Thyroid gland (tissue), 4 donors: Measurements from ENCODE around the gene EPHB6.

Source experiments
- POLR2A ChIP-seq, 2 donors: fragments of 450-650 bp; IDR thresholded peaks; one replicate each; pipeline ENCODE4 v1.6.1; 2017; ENCODE audit warnings: antibody characterized with exemption in 2 of 2, mild to moderate bottlenecking in 2 of 2, moderate library complexity in 1 of 2
- TF ChIP-seq, protein P1 (sequence below), 6 experiments: fragments of 200-600 bp in 3 of 6; fragments of 450-650 bp in 3 of 6; sonication (generic) in 3 of 6; IDR thresholded peaks; one replicate each; pipeline ENCODE4 v1.5.1; 2016 to 2019; ENCODE audit warnings: antibody characterized with exemption in 6 of 6, mild to moderate bottlenecking in 2 of 6, inconsistent platforms in 1 of 6, moderate library complexity in 1 of 6

DNA sequence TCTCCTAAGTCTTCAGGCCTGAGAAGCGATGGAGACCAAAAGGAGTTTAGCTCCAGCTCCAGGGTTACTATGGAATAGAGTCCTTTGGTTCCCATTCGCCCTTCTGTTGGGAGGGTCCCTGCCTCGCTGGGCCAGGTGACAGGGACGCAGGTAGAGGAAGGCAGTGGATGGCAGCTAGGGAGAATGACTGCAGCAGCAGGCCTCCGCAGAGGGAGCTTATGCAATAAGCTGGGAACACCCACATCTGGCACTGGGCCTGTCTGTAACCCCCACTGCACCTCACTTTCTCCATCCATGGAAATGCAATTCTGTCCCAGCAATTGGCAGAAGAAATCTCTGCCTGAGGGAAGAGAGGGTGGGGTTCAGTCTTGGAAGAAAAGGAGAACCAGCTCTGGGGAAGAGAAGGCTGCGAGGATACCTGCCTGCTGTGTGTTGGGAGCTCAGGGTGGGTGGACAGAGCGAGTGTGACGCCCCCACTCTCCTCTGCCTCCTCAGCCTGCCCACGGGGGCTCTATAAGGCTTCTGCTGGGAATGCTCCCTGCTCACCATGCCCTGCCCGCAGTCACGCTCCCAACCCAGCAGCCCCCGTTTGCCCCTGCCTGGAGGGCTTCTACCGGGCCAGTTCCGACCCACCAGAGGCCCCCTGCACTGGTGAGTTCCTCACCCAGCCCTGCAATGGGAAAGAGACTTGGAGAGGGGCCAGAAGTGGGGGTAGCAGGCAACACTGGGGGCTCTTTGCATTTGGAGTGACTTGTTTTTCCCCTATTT is 10.3 kb downstream of the EPHB6 start:
- TF ChIP-seq, protein P1, sequence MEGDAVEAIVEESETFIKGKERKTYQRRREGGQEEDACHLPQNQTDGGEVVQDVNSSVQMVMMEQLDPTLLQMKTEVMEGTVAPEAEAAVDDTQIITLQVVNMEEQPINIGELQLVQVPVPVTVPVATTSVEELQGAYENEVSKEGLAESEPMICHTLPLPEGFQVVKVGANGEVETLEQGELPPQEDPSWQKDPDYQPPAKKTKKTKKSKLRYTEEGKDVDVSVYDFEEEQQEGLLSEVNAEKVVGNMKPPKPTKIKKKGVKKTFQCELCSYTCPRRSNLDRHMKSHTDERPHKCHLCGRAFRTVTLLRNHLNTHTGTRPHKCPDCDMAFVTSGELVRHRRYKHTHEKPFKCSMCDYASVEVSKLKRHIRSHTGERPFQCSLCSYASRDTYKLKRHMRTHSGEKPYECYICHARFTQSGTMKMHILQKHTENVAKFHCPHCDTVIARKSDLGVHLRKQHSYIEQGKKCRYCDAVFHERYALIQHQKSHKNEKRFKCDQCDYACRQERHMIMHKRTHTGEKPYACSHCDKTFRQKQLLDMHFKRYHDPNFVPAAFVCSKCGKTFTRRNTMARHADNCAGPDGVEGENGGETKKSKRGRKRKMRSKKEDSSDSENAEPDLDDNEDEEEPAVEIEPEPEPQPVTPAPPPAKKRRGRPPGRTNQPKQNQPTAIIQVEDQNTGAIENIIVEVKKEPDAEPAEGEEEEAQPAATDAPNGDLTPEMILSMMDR (IDR thresholded peaks at IDR 0.05) = no peak
- TF ChIP-seq POLR2A (IDR thresholded peaks at IDR 0.05) = no peak
